Activated T-cell treated with anti-CD3 and anti-CD28 coated beads, Interleukin-2, amount 50 U/mL, for 48 hours (primary cell): Measurements from ENCODE around the gene PI4KB.
"Not testable (repeated sequence)": the region's sequence is repeated elsewhere in the genome, so short reads cannot be mapped to it uniquely, and the experiment has no call there.

ENCODE experiments used
- DNase-seq, 2 experiments: peaks; one replicate each; pipeline ENCODE4 v3.0.0-alpha.2; 2020

The PI4KB gene

DNA sequence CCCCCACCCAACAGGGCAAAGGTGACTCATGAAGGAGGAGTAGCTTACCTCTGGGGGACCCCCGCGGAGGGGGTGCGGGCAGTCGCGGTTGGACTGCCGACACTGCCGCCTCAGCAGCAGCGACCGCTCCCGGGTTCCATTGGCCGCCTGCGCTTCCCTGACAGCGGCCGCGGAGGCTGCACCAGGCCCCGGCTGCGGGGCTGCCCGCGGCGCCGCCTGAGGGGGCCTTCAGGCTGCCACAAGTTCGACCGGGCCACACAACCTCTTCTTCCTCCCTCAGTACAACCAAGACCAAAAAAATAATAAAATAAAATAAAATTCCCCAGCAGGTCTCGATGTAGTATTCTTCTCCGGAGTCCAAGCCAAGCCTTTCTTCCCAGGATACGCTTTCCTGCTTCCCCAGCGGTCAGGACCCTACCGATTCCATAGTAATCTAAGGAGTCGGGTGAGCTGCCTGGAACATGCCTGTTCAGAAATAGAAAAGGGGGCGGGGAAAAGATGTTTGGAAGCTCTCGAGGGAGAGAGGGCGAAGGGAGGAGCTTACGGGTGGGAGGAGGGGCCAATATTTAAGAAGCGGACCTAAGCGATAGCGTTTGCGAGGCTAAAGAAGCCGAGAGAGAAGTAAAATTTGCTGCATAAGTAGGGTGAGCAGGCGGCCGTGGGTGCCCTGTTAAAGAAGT is at the start of gene PI4KB:
PI4KB (minus strand) TSS at position 194 of the 680 bp plus-strand sequence. CDS start 10,935 bp downstream, outside the sequence.
- DNase-seq, result peak; percentile 88 to 91

DNA sequence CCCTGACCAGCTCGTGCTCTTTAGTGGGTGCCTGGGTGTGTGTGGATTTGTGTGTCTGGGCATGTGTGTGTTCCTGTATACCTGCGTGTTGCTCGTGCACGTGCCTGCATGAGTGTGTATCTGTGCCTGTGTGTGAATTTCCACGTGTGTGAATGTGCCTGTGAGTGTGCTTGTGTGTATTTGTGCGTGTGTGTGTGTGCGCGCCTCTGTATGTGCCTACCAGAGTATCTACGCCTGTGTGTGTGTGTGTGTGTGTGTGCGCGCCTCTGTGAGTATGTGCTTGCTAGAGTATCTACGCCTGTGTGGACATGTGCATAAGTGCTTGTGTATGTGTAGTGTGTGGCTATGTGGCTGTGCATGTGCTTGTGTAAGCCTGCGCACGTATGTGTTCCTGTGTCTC is 46.0 kb upstream of the PI4KB start:
- DNase-seq, result no peak

GRCh38 chr1:151372058-151372934 is 45.1 kb upstream of the PI4KB start, which contains the start of gene SELENBP1:
SELENBP1 (minus strand) TSS chr1:151372705; CDS start chr1:151372641, 64 bp downstream.
- DNase-seq, result no peak

DNA sequence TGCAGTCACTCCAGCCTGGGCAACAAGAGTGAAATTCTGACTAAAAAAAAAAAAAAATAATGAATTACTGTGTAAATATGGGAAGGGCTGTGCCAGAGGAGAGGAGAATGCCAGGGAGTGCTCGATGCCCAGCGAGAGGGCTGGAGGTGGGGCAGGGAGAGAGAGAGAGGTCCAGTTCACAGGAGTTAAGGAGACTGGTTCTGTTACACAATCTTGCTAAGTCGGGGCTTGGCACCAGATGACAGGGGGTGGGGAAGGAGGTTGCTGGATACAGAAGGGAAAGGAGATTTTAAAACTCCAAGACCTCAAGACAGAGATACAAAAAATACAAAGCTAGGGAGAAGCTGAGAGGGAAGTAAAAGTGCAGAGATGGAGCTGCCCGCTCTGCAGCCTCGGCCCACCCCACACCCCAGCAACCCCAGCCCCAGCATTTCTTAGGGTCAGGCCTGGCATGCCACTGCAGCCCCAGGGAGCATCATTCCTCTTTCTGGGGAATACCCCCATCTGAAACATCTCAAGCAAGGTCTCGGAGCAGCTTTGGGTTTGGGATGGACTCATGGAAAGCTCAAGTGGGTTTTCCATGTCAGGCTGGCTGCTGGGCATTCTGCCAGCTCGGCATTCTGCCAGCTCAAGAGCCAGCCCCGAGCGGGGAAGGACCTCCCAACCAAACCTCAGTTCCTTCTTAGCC is 44.3 kb upstream of the PI4KB start:
- no peak for DNase-seq

- DNase-seq, result no peak
Observed at GRCh38 chr1:151370211-151370911, 43.1 kb upstream of the PI4KB start.

GRCh38 chr1:151369621-151370048 is 42.4 kb upstream of the PI4KB start:
- no peak for DNase-seq

- no peak for DNase-seq
Observed at GRCh38 chr1:151369302-151369610, 42.0 kb upstream of the PI4KB start.

DNA sequence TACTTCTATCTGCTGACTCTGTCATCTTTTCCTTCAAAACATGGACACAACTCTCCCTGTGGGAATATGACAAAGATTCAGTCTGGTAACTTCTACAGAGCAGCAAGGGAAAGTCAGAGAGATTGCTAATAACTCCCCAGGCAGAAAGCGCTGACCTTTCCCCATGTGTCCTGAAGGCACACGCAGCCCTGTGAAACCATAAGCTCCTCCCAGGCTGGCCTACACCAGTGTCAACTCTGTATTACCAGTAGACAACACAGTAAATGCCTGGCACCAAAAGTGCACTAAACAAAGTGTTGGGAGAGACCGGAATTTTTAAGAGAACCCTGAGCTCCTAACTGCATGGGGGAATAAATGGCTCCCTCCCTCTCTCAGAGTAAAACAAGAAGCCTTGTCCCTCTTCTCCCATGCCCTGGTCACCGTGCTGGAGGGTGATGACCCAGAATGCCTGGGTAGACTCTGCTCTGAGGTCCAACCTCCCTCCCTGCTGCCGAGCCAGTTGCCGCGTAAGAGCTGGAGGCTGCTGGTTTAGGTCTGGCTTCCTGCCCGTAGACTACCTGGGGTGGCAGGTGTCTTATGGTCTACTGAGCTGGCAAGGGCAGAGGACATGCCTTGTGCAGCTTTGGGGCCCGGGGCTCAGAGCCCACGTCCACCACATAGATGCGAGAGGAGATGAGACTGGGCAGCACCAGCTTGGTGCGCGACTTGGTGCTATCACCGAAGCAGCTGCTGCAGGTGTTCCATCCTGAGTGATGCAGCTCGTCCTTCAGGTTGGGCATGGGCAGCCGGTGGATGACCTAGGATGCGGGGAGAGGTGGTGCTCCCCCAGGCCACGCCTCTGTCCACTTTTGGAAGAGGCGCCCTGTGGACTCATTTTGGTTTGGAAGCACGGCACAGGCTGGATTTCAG is 41.4 kb upstream of the PI4KB start:
- no peak for DNase-seq

DNA sequence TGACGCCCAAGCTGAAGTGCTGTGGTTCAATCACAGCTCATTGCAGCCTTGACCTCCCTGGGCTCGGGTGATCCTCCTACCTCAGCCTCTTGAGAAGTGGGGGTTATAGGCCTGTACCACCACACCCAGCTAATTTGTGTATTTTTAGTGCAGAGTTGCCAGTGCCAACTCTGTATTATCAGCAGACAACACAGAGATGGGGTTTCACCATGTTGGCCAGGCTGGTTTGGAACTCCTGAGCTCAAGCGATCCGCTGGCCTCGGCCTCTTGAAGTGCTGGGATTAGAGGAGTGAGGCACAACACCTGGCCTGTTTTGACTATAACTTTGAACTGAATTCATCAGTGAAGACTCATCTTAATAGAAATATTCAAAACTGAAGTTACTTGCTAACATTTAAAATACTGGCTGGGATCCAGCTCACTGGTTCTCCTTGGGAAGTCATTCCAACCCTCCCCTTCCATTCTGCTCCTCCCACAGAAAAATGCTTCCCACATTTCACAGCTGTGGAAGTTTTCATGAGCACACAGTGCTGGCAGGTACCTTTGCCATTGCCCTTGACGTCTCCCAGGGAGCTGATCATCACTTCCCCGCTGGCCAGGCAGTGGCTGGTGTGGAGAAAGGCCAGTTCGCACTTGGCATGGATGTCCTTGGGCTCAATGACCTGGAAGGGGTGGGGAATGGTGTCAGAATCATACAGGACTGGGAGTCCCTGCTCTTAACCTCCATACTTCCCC is 40.6 kb upstream of the PI4KB start:
- no peak for DNase-seq

- DNase-seq, result no peak
Observed at GRCh38 chr1:151364996-151365395, 37.8 kb upstream of the PI4KB start.

- DNase-seq, result no peak
Observed at GRCh38 chr1:151362308-151363155, 35.3 kb upstream of the PI4KB start.

DNA sequence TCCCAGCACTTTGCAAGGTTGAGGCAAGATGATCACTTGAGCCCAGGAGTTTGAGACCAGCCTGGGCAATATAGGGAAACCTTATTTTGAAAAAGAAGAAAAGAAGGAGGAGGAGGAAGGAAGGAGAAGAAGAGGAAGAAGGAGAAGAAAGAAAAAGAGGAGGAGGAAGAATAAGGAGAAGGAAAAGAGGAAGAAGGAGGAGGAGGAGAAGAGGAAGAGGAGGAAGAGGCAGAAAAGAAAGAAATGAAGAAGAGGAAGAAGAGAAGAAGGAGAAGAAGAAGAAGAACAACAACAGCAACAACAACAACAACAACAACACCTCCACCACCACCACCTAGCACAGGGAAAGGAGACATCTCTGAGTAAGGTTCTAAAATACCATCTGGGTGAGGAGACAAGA is 34.7 kb upstream of the PI4KB start:
- DNase-seq, result no peak

DNA sequence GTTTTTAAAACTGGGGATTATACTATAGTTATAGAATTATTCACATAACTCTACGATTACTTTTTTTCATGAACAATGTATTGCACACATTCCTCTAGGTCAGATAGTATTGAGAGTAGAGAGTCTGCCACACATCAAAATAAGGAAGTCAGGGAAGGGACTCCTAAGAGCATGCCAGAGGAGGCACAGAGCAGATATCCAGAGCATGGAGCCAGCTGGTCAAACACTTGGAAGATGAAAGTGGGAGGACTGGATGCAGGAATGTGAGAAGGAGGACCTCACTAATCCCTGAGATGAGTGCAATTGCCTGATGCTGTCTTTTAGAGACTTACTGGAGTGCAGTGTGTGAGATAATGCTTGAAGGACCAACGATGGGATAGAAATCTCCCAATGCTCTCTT is 29.5 kb upstream of the PI4KB start:
- no peak for DNase-seq

- no peak for DNase-seq
Observed at GRCh38 chr1:151352021-151352718, 25.0 kb upstream of the PI4KB start.

- not testable (repeated sequence) for DNase-seq
Observed at GRCh38 chr1:151350323-151350722, 23.1 kb upstream of the PI4KB start.

- no peak for DNase-seq
Observed at GRCh38 chr1:151347523-151348246, 20.5 kb upstream of the PI4KB start.

- peak; percentile 91 to 94 for DNase-seq
Observed at GRCh38 chr1:151346769-151347522, 19.7 kb upstream of the PI4KB start, which contains the start of gene RFX5. RFX5 (minus strand) TSS chr1:151347252; CDS start chr1:151346320, 932 bp downstream.
